ENCODE measurements around the gene COQ2. TPM values are rescaled to one million over a fixed set of nuclear protein-coding genes. Genes with fewer than 3 reads are reported as not detected.
"Not testable (repeated sequence)": the region's sequence is repeated elsewhere in the genome, so short reads cannot be mapped to it uniquely, and the experiment has no call there.

Gene COQ2
- total RNA-seq, 1 donor from 2014 or later = 14.6 TPM

DNA sequence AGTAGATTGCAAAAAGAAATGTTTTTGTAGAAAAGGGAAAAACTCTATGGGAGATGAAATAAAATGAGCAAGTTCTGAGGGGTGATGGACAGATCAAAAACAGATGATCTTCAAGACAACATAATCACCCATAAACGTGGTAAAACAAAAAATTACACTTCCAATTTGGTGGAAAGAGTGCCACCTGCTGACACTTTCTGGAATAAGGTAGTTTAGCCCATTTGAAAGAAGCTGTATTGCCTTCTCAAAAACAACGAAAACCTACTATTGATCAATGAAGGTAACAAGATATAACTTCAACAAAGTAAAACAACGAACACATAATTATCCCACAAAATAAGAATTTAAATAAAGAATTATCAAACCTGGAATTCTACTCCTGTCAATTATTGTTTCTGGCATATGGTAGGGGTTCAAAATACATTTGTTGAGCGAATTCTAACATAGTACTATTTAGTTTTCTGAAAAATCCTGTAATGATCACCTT is 2.5 kb downstream of the COQ2 start:
- ATAC-seq (no peak), DNase-seq (no peak)
- Histone ChIP-seq H3K27me3 (ENCODE audit: low read depth) (no peaks in the 10 kb centered on the region), H3K9me3 (no peaks in the 10 kb centered on the region), H3K4me3 (no peak overlapping the region), H3K27ac (no peak overlapping the region), H3K4me1 (peaks cover 22% of the 10 kb centered on the region), H3K36me3 (peaks cover 11% of the 10 kb centered on the region)
- TF ChIP-seq, protein P1, sequence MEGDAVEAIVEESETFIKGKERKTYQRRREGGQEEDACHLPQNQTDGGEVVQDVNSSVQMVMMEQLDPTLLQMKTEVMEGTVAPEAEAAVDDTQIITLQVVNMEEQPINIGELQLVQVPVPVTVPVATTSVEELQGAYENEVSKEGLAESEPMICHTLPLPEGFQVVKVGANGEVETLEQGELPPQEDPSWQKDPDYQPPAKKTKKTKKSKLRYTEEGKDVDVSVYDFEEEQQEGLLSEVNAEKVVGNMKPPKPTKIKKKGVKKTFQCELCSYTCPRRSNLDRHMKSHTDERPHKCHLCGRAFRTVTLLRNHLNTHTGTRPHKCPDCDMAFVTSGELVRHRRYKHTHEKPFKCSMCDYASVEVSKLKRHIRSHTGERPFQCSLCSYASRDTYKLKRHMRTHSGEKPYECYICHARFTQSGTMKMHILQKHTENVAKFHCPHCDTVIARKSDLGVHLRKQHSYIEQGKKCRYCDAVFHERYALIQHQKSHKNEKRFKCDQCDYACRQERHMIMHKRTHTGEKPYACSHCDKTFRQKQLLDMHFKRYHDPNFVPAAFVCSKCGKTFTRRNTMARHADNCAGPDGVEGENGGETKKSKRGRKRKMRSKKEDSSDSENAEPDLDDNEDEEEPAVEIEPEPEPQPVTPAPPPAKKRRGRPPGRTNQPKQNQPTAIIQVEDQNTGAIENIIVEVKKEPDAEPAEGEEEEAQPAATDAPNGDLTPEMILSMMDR (IDR thresholded peaks at IDR 0.05) = peak; percentile 69
- intact Hi-C loops (cut with DNase I) = no loop called here

DNA sequence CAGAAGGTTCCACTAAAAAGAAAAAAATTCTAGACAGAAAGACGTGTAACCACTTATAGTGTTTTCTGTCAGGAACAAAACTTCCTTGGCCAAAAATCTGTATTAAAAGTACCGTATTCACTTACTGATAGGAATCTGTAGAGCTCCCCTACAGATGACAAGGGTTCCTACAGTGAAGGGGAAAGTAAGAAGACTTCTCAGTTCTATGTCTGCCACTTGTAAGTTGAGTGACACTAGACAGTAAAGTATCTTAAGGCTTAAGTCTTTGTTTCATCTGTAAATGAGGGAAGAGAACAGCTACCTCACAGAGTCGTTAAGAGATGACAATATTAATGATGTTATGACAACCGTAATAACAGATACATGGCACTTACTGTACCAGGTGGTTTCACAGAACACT is 3.3 kb downstream of the COQ2 start:
- H3K36me3 ChIP-seq = peaks cover 11% of the 10 kb centered on the region
- no peak overlapping the region for H3K4me3 ChIP-seq
- no peak for DNase-seq
- TF ChIP-seq, protein P1 (IDR thresholded peaks at IDR 0.05) = no peak
- intact Hi-C loops (cut with DNase I) = no loop called here
- H3K9me3 ChIP-seq = no peaks in the 10 kb centered on the region
- H3K27me3 ChIP-seq (ENCODE audit: low read depth) = no peaks in the 10 kb centered on the region
- peaks cover 22% of the 10 kb centered on the region for H3K4me1 ChIP-seq
- no peak for ATAC-seq
- H3K27ac ChIP-seq = no peak overlapping the region

DNA sequence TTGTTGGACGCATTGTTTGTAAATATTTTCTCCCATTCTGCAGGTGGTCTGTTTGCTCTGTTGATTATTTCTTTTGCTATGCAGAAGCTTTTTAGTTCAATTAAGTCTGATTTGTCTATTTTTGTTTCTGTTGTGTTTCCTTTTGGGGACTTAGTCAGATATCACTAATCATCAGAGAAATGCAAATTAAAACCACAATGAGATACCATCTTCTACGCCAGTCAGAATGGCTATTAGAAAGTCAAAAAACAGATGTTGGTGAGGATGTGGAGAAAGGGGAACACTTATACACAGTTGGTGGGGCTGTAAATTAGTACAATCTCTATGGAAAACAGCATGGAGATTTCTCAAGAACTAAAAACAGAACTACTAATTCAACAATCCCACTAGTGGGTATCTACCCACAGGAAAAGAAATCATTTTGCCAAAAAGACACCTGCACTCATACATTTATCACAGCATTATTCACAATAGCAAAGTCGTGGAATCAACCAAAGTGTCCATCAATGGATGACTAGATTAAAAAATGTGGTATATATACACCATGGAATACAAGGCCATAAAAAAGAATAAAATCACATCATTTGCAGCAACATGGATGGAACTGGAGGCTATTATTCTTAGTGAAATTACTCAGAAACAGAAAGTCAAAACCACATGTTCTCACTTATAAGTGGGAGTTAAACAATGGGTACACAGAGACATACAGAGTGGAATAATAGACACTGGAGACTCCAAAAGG is 8.1 kb downstream of the COQ2 start:
- Histone ChIP-seq H3K4me3 (no peak overlapping the region), H3K27ac (no peak overlapping the region), H3K4me1 (peaks cover 2% of the 10 kb centered on the region), H3K36me3 (peaks cover 14% of the 10 kb centered on the region), H3K9me3 (no peaks in the 10 kb centered on the region), H3K27me3 (ENCODE audit: low read depth) (no peaks in the 10 kb centered on the region)
- no peak for DNase-seq
- TF ChIP-seq, protein P1 (IDR thresholded peaks at IDR 0.05) = no peak
- no peak for ATAC-seq
- intact Hi-C loops (cut with DNase I) = no loop called here

DNA sequence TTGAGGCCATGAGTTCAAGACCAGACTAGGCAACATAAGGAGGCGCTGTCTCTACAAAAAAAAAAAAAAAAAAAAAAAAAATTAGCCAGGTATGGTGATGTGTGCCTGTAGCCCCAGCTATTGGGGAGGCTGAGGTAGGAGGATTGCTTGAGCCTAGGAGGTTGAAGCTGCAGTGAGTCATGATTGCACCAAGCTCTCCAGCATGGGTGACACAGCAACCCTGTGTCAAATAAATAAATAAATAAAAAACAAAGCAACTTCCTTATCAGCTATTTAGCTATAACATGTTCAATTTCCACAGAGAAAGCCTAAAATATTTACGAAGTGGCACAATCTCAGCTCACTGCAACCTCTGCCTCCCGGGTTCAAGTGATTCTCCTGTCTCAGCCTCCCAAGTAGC is 10.7 kb downstream of the COQ2 start:
- H3K27ac ChIP-seq; H3K4me1 ChIP-seq; H3K27me3 ChIP-seq (ENCODE audit: low read depth); H3K4me3 ChIP-seq; H3K9me3 ChIP-seq; intact Hi-C loops (cut with DNase I); ATAC-seq; DNase-seq: not testable (repeated sequence)
- H3K36me3 ChIP-seq = peaks cover 34% of the 10 kb centered on the region

DNA sequence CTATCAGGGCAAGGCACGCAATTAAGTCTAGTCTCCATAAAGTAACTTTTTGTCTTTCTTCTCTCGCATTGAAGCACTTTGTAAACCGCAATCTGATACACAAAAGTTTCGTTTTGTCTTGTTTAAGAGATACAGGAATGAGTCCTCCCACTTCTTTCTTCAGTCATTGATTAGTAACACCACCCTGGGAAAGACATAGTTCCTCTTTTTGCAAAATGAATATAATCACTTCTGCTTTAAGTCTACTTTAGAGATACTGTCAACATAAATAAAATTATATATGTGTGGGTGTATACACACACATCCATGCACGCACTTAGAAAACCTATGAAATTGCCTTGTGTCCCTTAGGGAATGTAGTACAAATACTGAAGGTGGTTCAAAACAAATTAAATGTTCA is 11.7 kb downstream of the COQ2 start:
- Histone ChIP-seq H3K27ac (no peak overlapping the region), H3K4me1 (no peaks in the 10 kb centered on the region), H3K27me3 (ENCODE audit: low read depth) (no peaks in the 10 kb centered on the region), H3K9me3 (no peaks in the 10 kb centered on the region), H3K4me3 (no peak overlapping the region), H3K36me3 (peaks cover 24% of the 10 kb centered on the region)
- DNase-seq (no peak), ATAC-seq (no peak)
- TF ChIP-seq, protein P1 (IDR thresholded peaks at IDR 0.05) = no peak
- intact Hi-C loops (cut with DNase I) = no loop called here

DNA sequence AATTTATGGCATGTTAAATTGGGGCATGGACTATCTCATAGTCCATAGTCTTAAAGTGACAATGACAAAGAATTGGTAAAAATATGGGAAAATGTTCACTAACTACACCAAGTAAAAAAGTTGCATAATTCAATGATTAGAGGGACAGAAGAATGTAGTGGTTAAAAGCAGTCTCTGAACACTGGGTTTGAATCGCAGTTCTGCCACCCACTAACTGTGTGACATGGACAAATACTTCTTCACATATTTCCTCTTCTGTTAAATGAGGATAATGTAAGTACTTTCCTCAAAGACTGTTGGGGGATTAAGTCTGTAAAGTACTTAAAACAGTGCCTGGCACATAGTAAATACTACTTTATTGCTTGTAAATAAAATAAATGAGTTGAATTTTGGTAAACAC is 15.3 kb downstream of the COQ2 start:
- DNase-seq = no peak
- H3K9me3 ChIP-seq = no peaks in the 10 kb centered on the region
- H3K36me3 ChIP-seq = peaks cover 24% of the 10 kb centered on the region
- no peaks in the 10 kb centered on the region for H3K4me1 ChIP-seq
- TF ChIP-seq, protein P1 (IDR thresholded peaks at IDR 0.05) = no peak
- intact Hi-C loops (cut with DNase I) = no loop called here
- no peak overlapping the region for H3K27ac ChIP-seq
- ATAC-seq = no peak
- H3K4me3 ChIP-seq = no peak overlapping the region
- H3K27me3 ChIP-seq (ENCODE audit: low read depth) = no peaks in the 10 kb centered on the region
